ENCODE measurements around the gene LURAP1L.

Gene LURAP1L, protein sequence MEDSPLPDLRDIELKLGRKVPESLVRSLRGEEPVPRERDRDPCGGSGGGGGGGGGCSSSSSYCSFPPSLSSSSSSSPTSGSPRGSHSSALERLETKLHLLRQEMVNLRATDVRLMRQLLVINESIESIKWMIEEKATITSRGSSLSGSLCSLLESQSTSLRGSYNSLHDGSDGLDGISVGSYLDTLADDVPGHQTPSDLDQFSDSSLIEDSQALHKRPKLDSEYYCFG

DNA sequence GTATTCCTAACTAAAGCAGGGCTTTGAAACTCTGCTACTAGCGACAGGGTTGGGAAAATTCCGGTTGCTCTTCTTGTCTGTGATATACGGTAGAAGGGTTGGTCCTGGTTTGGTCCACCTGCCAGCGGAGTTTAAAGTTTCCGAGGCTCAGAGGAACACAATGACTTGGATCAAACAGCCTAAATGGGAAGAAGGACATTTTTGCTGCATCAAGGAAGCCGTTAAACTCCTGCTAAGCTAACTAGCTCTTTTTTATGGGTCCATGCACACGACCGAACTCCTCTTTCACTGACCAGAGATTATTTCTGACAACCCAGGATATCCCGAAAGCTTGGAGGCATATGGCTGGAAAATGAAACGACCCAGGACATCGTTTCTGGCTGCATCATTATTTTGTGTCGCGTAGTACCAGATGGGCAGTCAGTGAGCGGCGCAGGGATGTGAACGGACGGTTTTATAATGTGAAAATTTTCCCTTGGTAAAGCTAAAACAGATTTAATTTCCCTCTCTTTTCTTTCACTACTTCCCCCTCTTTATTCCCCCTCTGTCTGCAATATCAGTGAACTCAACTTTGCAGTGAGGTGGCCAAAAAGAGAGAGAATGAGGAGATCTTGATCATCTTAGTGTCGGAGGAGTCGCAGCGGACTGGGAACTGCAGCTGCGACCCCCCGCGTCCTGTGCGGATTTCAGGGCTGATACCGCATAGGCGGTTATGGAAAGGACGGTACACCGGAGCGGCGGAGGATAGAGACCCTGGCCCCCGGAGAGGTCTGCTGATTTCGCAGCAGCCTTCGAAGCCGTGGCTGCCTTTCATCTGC lies at the start of gene LURAP1L:
LURAP1L (plus strand) TSS at position 160 of the 818 bp plus-strand sequence. CDS start 696 bp downstream, outside the sequence.
- no peak for DNase-seq (ENCODE audit: low read depth in 3 of 3)

DNA sequence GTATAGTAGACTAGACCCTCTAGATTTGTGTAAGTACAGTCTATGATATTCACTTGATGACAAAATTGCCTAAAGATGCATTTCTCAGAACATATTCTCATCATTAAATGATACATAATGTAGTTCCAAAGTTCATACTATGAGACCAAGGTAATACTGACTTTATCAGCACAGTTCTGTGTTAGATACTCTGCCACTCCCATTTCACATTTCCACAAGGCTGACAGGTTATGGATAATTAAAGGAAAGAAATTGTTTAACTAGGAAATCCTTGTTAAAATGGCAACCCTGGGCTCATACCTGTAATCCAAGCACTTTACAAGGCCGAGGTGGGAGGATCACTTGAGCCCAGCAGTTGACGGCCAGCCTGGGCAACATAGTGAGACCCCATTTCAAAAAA lies 48.0 kb upstream of the LURAP1L start:
- DNase-seq (ENCODE audit: low read depth in 3 of 3): no peak

- DNase-seq (ENCODE audit: low read depth in 3 of 3): no peak
Measured at GRCh38 chr9:12730198-12730597, 44.6 kb upstream of the LURAP1L start.

DNA sequence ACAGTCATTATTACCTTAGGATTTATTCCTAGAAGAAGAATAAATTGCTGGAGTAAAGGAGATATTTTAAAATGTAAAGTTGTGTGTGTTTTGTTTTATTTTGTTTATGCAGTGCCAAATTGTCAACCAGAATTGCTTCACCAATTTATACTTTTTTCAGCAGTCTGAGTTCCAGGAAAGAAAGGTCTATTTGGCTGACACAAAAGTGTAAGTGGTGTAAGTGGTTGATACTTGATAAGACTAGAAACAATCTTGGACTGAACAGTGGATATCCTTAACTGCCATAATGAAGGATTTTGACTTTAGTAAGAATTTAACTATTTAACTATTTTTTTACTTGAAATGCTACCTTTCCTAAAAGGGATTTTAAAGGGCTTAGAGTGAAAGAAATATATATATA lies 43.9 kb upstream of the LURAP1L start:
- no peak for DNase-seq (ENCODE audit: low read depth in 3 of 3)

GRCh38 chr9:12732971-12733370 lies 41.8 kb upstream of the LURAP1L start:
- no peak for DNase-seq (ENCODE audit: low read depth in 3 of 3)

- no peak for DNase-seq (ENCODE audit: low read depth in 3 of 3)
Measured at GRCh38 chr9:12735665-12736064, 39.2 kb upstream of the LURAP1L start.

DNA sequence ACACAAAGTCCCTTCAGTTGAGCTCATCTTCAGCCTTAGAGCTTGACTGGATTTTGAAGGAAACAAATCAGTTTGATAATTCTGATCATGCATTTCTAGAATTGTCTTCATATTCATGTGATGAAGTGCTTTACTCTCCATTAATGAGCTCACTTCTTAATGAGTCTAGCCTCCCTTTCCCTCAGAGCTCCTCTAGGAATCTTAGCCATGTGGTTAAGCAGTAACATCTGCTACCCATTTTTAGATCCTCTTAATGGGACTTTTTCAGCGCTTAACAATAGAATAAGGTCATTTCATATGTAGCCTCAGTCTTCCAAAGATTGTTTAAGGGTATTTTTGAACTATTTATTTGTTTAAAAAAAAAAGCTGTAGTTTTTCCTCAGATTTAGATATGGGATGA lies 36.9 kb upstream of the LURAP1L start:
- DNase-seq (ENCODE audit: low read depth in 3 of 3): no peak

DNA sequence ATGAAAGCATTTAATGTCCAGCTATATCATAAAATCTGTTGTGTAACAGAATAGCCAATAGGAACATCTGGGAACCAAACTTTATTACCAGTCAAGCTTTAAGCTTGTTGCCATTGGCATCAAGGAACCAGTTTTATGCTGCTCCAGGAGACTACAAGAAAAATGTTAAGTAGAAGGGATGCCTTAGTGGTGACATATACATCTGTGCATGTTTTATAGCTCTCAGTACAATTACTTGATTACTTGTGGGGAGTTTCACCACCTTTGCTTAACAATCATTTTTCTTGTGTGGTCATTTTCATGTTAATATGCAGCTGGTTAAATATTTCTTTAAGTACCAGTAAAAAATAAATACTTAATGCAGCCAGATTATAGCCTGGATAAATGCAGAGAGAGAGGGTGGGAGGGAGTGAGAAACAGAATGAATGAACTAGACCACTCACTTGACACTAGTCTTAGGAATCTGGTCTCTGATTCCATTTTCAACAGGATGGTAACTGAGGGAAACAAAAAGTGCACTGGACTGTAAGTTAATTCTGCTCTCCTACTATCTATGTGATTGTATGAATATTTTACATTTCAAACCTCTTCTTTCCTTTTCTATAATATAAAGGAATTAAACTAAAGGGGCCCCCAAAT lies 35.7 kb upstream of the LURAP1L start:
- no peak for DNase-seq (ENCODE audit: low read depth in 3 of 3)

DNA sequence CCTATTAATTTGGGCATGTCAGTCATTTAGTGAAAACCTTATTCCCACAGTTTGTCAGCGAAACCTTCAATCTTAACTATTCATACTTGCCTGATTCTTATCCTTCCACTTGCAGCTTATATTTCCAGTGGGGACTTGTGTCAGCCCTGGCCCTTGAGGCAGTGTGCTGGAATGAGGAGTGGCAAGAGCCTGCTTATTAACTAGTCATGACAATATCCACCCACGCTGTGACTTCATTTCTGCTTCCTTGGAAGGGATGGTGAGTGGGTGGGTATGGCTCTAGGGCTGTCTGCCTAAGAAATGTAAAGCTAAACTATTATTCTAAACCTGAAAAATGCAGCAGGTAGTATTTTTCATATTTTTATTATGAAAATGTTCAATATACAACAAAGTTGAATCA lies 34.0 kb upstream of the LURAP1L start:
- no peak for DNase-seq (ENCODE audit: low read depth in 3 of 3)

DNA sequence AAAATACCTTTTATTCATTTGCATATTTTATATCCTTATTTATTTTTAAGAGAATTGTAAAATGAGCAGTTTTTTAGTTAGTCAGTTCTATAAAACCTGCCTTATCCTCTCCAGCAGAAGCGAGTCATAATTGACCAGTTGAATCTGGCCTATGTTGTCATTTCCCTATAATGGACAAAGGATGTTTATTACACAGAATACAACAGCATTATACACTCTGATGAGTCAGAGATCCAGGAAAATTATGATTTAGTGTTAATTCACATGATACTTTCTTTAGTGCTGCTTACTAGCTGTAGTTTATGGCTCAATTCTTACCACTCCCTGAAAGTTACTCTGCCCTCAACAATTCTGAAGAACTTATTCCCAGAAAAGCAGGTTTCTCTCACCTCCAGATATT lies 26.8 kb upstream of the LURAP1L start:
- no peak for DNase-seq (ENCODE audit: low read depth in 3 of 3)

- DNase-seq (ENCODE audit: low read depth in 3 of 3): no peak
Measured at GRCh38 chr9:12748954-12749353, 25.9 kb upstream of the LURAP1L start.

DNA sequence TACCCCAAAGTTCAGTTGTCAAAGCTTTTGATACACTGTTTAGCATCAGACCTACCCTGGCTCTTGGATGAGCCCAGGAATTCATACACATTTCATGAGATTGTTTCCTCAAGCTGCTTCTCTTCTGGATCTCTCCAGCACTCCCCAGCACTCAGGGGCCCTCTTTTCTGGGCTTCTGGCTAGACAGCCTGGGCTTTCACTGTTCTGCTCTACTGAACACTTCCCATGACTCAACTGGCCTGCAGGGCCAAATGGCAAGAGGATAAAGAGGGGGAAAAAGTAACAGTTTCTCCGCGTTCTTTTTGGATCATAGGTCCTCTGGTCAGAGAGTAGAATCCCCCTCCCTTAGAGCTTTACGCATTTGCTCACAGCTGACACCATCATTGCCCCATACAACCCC lies 20.9 kb upstream of the LURAP1L start:
- no peak for DNase-seq (ENCODE audit: low read depth in 3 of 3)

DNA sequence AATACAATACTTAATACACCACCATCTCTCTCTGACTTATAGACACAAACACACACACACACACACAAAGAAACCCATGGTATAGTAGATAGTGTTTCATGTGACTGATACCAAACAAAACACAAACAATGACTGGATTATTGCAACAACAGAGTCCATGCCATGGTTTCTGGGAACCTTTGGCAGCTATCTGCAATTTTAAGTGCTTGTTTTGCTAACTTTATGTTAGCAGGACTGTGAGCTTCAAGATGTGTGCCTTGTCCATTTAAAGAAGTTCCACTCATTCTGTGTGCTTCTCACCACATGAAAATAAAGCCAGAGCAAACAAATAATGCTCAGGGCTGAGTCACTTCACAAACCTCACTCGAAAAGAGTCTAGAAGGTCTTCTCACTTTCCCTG lies 15.1 kb upstream of the LURAP1L start:
- DNase-seq (ENCODE audit: low read depth in 3 of 3): no peak

GRCh38 chr9:12760758-12761157 lies 14.1 kb upstream of the LURAP1L start:
- DNase-seq (ENCODE audit: low read depth in 3 of 3): no peak

- DNase-seq (ENCODE audit: low read depth in 3 of 3): no peak
Measured at GRCh38 chr9:12764150-12764549, 10.7 kb upstream of the LURAP1L start.

GRCh38 chr9:12765088-12765798 lies 9.6 kb upstream of the LURAP1L start:
- no peak for DNase-seq (ENCODE audit: low read depth in 3 of 3)

DNA sequence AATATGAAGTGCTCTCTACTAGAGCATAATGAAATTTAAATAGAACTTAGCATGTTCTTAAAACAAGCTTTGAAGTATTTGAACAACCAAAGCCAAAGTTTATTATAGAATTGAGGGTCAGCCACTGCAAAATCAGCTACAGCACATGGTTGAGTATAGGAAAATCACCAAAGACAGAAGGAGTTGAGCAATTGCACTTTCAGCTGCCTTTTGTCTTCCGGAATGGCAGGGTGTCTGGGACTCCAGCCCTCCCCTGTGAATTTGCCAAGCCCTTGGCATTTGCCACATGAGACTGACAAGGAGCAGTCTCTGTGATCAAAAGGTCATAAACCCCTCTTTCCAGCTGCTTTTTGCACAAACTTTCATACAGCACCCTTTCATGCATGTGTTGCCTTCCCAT lies 8.5 kb upstream of the LURAP1L start:
- DNase-seq (ENCODE audit: low read depth in 3 of 3): no peak

DNA sequence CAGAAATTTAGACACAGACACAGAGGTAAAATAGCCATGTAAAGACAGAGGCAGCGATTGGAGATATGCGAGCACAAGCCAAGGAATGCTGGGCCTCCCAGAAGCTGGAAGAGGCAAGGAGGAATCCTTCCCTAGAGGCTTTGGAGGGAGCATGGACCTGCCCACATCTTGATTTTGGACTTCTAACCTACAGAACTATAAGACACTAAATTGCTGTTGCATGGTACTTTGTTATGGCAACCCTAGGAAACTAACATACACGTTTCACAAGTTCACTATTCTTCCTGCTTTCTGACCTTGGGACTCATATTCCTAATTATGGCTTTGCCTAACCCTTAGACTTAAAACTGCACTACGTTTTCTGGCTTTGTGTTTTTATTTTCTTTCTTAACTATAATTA lies 4.6 kb upstream of the LURAP1L start:
- no peak for DNase-seq (ENCODE audit: low read depth in 3 of 3)

GRCh38 chr9:12771891-12772290 lies 2.9 kb upstream of the LURAP1L start:
- no peak for DNase-seq (ENCODE audit: low read depth in 3 of 3)

GRCh38 chr9:12773562-12773961 lies 1.3 kb upstream of the LURAP1L start:
- DNase-seq (ENCODE audit: low read depth in 3 of 3): no peak

DNA sequence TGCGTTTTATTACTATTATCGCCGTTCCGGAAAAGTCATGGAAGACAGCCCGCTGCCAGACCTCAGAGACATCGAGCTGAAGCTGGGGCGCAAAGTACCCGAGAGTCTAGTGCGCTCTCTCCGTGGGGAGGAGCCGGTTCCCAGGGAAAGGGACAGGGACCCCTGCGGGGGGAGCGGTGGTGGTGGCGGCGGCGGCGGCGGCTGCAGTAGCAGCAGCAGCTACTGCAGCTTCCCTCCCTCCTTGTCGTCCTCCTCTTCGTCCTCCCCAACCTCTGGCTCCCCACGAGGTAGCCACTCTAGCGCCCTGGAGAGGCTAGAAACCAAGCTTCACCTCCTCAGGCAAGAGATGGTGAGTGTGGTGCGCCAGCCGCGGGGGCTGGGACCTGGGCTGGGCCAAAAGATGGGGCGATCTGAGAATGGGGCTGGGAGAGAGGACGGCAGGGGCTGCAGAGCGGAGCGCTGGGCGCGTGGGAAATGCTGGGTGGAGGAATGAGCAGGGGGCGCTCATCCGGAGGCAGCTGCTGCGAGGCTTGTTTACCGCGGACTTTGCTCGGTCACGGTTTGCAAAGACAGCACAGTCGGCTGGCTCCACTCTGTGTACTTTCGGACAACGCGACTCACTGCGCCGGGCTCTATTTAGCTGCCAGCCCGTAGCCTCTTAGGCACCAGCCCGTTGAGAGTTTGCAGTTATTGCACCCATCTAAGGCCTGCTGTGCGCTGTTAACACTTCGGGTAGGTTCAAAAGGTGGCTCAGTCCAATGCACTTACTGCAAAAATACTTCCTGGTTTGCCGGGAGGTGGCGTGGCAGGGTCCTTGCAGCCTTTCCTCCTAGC lies 1.1 kb downstream of the LURAP1L start:
- no peak for DNase-seq (ENCODE audit: low read depth in 3 of 3)
